ENCODE data around the gene DHX35. TPM values are rescaled to one million over a fixed set of nuclear protein-coding genes. Genes with fewer than 3 reads are reported as not detected.

Gene DHX35, protein sequence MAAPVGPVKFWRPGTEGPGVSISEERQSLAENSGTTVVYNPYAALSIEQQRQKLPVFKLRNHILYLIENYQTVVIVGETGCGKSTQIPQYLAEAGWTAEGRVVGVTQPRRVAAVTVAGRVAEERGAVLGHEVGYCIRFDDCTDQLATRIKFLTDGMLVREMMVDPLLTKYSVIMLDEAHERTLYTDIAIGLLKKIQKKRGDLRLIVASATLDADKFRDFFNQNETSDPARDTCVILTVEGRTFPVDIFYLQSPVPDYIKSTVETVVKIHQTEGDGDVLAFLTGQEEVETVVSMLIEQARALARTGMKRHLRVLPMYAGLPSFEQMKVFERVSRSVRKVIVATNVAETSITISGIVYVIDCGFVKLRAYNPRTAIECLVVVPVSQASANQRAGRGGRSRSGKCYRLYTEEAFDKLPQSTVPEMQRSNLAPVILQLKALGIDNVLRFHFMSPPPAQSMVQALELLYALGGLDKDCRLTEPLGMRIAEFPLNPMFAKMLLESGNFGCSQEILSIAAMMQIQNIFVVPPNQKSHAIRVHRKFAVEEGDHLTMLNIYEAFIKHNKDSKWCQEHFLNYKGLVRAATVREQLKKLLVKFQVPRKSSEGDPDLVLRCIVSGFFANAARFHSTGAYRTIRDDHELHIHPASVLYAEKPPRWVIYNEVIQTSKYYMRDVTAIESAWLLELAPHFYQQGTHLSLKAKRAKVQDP
- 10 to 100 TPM in 2 of 4 donors, 1 to 10 TPM in 2; 4.4 to 14.7 (median 10.8) TPM for total RNA-seq

DNA sequence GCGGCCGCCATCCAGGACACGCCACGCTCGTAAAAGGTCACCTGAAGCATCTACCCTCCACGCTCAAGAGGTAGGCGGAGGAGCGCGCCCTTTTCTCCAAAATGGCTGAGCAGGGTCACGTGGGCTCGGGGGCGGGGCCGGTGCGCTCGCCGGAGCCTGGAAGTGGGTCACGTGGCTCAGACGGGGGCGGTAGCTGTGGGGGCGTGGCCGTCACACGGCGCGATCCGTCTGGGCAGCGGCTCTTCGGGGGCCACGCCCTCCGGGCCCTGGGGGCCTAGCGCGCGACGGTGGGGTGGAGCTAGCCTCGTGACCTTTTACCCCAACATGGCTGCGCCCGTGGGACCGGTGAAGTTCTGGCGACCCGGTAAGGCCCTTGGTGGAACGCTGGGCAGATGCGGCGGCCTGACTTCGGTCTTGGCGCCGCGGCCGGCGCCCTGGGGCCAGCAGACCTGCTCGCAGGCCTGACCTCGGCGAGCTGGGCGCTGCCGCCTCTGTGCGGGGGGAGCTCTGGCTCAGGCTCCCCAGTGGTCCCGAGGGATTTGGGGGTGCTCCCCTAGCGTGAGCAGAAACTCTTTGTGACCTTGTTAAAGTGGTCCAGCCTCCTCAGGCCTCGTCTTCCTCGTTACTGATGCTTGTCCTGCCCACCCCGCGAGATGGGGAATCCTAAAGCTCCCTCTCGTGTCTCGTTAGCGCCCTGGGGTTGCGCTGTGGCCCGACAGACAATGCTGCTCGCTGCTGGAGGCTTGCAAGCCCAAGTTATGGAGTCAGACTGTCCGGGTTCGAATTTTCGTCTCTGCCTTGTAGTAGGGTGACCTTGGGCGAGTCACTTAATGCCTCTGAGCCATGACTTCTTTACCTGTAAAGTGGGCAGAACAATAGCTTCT is at the start of gene DHX35:
Gene DHX35 (plus strand): TSS at position 301 of the 884 bp plus-strand sequence. CDS start 24 bp downstream, at position 325.
- H3K27ac ChIP-seq: peak within 1 kb of the TSS; percentile 97 to 99 (median 98)
- H3K27me3 ChIP-seq: no peaks in the 10 kb centered on the region
- 0 to 2% methylated on average over 10 to 30 of the region's 70 CpGs for WGBS, 2 donors
- peak; percentile 85 for DNase-seq
- H3K4me3 ChIP-seq: peak within 1 kb of the TSS; percentile 91 to 97 (median 95)
- H3K36me3 ChIP-seq: peaks cover 0 to 10% (median 0%) of the 10 kb centered on the region in 3 donors
- no peaks in the 10 kb centered on the region for H3K9me3 ChIP-seq
- TF ChIP-seq CTCF (IDR thresholded peaks at IDR 0.05): peak in 2 of 6 experiments; percentile 9 to 53
- peak in 3 of 4 donors; percentile 27 to 54 (median 36) for TF ChIP-seq POLR2A (IDR thresholded peaks at IDR 0.05)
- intact Hi-C loops (cut with DNase I): no loop called here
- peaks cover 0 to 29% (median 3%) of the 10 kb centered on the region in 3 donors for H3K4me1 ChIP-seq

- no peak for TF ChIP-seq POLR2A (IDR thresholded peaks at IDR 0.05)
- no peak for TF ChIP-seq CTCF (IDR thresholded peaks at IDR 0.05)
- 96% methylated on average over 7 of the region's 7 CpGs for WGBS, 2 donors
- no peaks in the 10 kb centered on the region for H3K4me1 ChIP-seq
- peaks cover 0 to 7% (median 0%) of the 10 kb centered on the region in 3 donors for H3K36me3 ChIP-seq
- peaks cover 0 to 36% (median 0%) of the 10 kb centered on the region in 4 donors for H3K27me3 ChIP-seq
- intact Hi-C loops (cut with DNase I): no loop called here
- no peak for DNase-seq
- no peaks in the 10 kb centered on the region for H3K9me3 ChIP-seq
- H3K27ac ChIP-seq: no peak overlapping the region
- H3K4me3 ChIP-seq: no peak overlapping the region
These were observed 46.8 kb upstream of the DHX35 start for GRCh38 chr20:38915355-38915754.

GRCh38 chr20:38917657-38918056 is 44.5 kb upstream of the DHX35 start:
- no peak overlapping the region for H3K27ac ChIP-seq
- H3K27me3 ChIP-seq: peaks cover 0 to 36% (median 0%) of the 10 kb centered on the region in 4 donors
- no peak overlapping the region for H3K4me3 ChIP-seq
- peaks cover 0 to 7% (median 0%) of the 10 kb centered on the region in 3 donors for H3K36me3 ChIP-seq
- DNase-seq: no peak
- WGBS, 2 donors: 71 to 80% methylated on average over 3 to 4 of the region's 4 CpGs
- no peaks in the 10 kb centered on the region for H3K9me3 ChIP-seq
- no peak for TF ChIP-seq POLR2A (IDR thresholded peaks at IDR 0.05)
- intact Hi-C loops (cut with DNase I): no loop called here
- peaks cover 0 to 7% (median 0%) of the 10 kb centered on the region in 3 donors for H3K4me1 ChIP-seq

- H3K4me1 ChIP-seq: peaks cover 0 to 7% (median 0%) of the 10 kb centered on the region in 3 donors
- WGBS, 2 donors: 91 to 94% methylated on average over 5 to 11 of the region's 19 CpGs
- no peak for DNase-seq
- no peak overlapping the region for H3K27ac ChIP-seq
- peaks cover 0 to 7% (median 0%) of the 10 kb centered on the region in 3 donors for H3K36me3 ChIP-seq
- intact Hi-C loops (cut with DNase I): no loop called here
- H3K27me3 ChIP-seq: peaks cover 0 to 31% (median 0%) of the 10 kb centered on the region in 4 donors
- H3K4me3 ChIP-seq: no peak overlapping the region
- H3K9me3 ChIP-seq: no peaks in the 10 kb centered on the region
- TF ChIP-seq CTCF (IDR thresholded peaks at IDR 0.05): no peak
- no peak for TF ChIP-seq POLR2A (IDR thresholded peaks at IDR 0.05)
These were observed 44.0 kb upstream of the DHX35 start for GRCh38 chr20:38918172-38918571.

DNA sequence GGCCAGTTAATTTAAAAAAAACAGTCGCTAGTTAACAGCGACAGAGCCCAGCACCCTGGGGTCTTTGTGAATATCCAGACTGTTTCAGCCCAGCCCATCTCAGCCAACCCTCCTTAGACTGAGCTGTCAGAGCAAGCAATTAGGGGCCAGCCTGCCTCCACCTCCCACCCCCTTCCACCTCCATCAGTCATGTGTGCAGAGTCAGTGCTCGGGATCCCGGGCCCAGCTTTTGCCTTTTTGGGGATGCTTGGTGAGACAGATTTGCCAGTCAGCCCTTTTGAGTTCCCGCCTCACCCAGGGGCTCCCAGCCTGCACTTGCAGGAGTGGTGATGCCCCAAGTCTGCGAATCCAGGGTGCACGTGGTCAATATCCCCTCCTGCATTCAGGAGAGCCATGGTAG is 42.5 kb upstream of the DHX35 start:
- Histone ChIP-seq H3K27me3 (peaks cover 0 to 24% (median 0%) of the 10 kb centered on the region in 4 donors), H3K9me3 (no peaks in the 10 kb centered on the region), H3K4me1 (peaks cover 0 to 7% (median 0%) of the 10 kb centered on the region in 3 donors), H3K4me3 (no peak overlapping the region), H3K36me3 (peaks cover 0 to 7% (median 0%) of the 10 kb centered on the region in 3 donors), H3K27ac (no peak overlapping the region)
- WGBS, 2 donors: 81 to 94% methylated on average over 2 to 5 of the region's 7 CpGs
- TF ChIP-seq POLR2A (IDR thresholded peaks at IDR 0.05) (no peak), CTCF (IDR thresholded peaks at IDR 0.05) (no peak)
- DNase-seq: no peak
- intact Hi-C loops (cut with DNase I): no loop called here

Measured in esophagus squamous epithelium (tissue), 5 donors.